HG02571 (cell line): Measurements from ENCODE around the gene NUP210.

Experiments used
- ATAC-seq: cut with Tn5 transposase; IDR thresholded peaks from one replicate; pipeline ENCODE4 v1.9.1; 2021; ENCODE audit warnings: mild to moderate bottlenecking, moderate library complexity; ENCODE audit not compliant: unreplicated experiment

NUP210 gene

GRCh38 chr3:13407926-13408325 is 12.2 kb downstream of the NUP210 start:
- ATAC-seq: no peak

- no peak for ATAC-seq
These were observed 12.6 kb downstream of the NUP210 start for GRCh38 chr3:13407475-13407874.

- no peak for ATAC-seq
These were observed 13.9 kb downstream of the NUP210 start for GRCh38 chr3:13406190-13406589.

- ATAC-seq: no peak
These were observed 14.5 kb downstream of the NUP210 start for GRCh38 chr3:13405614-13406013.

GRCh38 chr3:13404626-13405452 is 15.3 kb downstream of the NUP210 start:
- ATAC-seq: no peak

- no peak for ATAC-seq
These were observed 16.3 kb downstream of the NUP210 start for GRCh38 chr3:13403847-13404246.

- no peak for ATAC-seq
These were observed 16.8 kb downstream of the NUP210 start for GRCh38 chr3:13403213-13403819.

- no peak for ATAC-seq
These were observed 19.0 kb downstream of the NUP210 start for GRCh38 chr3:13401149-13401548.

- ATAC-seq: no peak
These were observed 19.9 kb downstream of the NUP210 start for GRCh38 chr3:13400114-13400673.

- no peak for ATAC-seq
These were observed 20.5 kb downstream of the NUP210 start for GRCh38 chr3:13399603-13400002.

GRCh38 chr3:13397316-13397715 is 22.8 kb downstream of the NUP210 start:
- no peak for ATAC-seq

GRCh38 chr3:13394363-13394762 is 25.8 kb downstream of the NUP210 start:
- no peak for ATAC-seq

GRCh38 chr3:13393427-13394360 is 26.4 kb downstream of the NUP210 start:
- ATAC-seq: no peak

- no peak for ATAC-seq
These were observed 28.8 kb downstream of the NUP210 start for GRCh38 chr3:13391308-13391707.

- no peak for ATAC-seq
These were observed 30.7 kb downstream of the NUP210 start for GRCh38 chr3:13389378-13389777.

GRCh38 chr3:13388816-13389215 is 31.3 kb downstream of the NUP210 start:
- no peak for ATAC-seq

GRCh38 chr3:13385373-13385965 is 34.7 kb downstream of the NUP210 start:
- ATAC-seq: no peak

GRCh38 chr3:13380971-13381370 is 39.2 kb downstream of the NUP210 start:
- no peak for ATAC-seq

GRCh38 chr3:13379201-13379830 is 40.8 kb downstream of the NUP210 start:
- no peak for ATAC-seq

- peak; percentile 71 for ATAC-seq
These were observed 42.0 kb downstream of the NUP210 start for GRCh38 chr3:13378155-13378554.
